Hepatocyte (in vitro differentiated cells): ENCODE measurements around the gene HCN2. TPM values are rescaled to one million over a fixed set of nuclear protein-coding genes. Genes with fewer than 3 reads are reported as not detected.
"Not testable (repeated sequence)": the region's sequence is repeated elsewhere in the genome, so short reads cannot be mapped to it uniquely, and the experiment has no call there.

Experiments used
- DNase-seq: peaks from one replicate; pipeline ENCODE4 v3.0.0-alpha.2; 2016; ENCODE audit warnings: low spot score
- H2AFZ ChIP-seq: fragments of 200-600 bp; sonication (generic); 2 replicates; pipeline ENCODE4 v1.6.0; 2016; ENCODE audit warnings: antibody characterized with exemption, mild to moderate bottlenecking
- H3K27ac ChIP-seq: fragments of 200-600 bp; sonication (generic); 2 replicates; pipeline ENCODE4 v1.5.1; 2016; ENCODE audit warnings: mild to moderate bottlenecking
- H3K27me3 ChIP-seq: fragments of 200-600 bp; sonication (generic); 2 replicates; pipeline ENCODE4 v1.6.1; 2016
- H3K36me3 ChIP-seq: fragments of 200-600 bp; sonication (generic); replicated peaks from 2 replicates; pipeline ENCODE4 v1.5.1; 2016; ENCODE audit warnings: low read depth; ENCODE audit not compliant: insufficient read depth
- H3K4me1 ChIP-seq: fragments of 200-600 bp; sonication (generic); 2 replicates; pipeline ENCODE4 v1.5.1; 2016; ENCODE audit warnings: mild to moderate bottlenecking, moderate library complexity; ENCODE audit not compliant: insufficient read depth
- H3K4me2 ChIP-seq: fragments of 200-600 bp; sonication (generic); 2 replicates; pipeline ENCODE4 v1.6.0; 2016
- H3K4me3 ChIP-seq: fragments of 200-600 bp; sonication (generic); 2 replicates; pipeline ENCODE4 v1.5.1; 2016; ENCODE audit warnings: mild to moderate bottlenecking
- H3K79me2 ChIP-seq: fragments of 200-600 bp; sonication (generic); 2 replicates; pipeline ENCODE4 v1.6.0; 2017; ENCODE audit warnings: mild to moderate bottlenecking
- H3K9me2 ChIP-seq: fragments of 200-600 bp; sonication (generic); replicated peaks from 2 replicates; pipeline ENCODE4 v1.6.0; 2017; ENCODE audit warnings: mild to moderate bottlenecking; ENCODE audit not compliant: insufficient read depth
- H3K9me3 ChIP-seq: fragments of 200-600 bp; sonication (generic); 2 replicates; pipeline ENCODE4 v1.5.1; 2016; ENCODE audit warnings: low read depth, mild to moderate bottlenecking
- H4K20me1 ChIP-seq: fragments of 200-600 bp; sonication (generic); 2 replicates; pipeline ENCODE4 v1.6.0; 2016; ENCODE audit warnings: mild to moderate bottlenecking; ENCODE audit not compliant: insufficient read depth, poor library complexity, severe bottlenecking
- EZH2 ChIP-seq: fragments of 200-600 bp; sonication (generic); IDR thresholded peaks from 2 replicates; pipeline ENCODE4 v1.6.1; 2016; ENCODE audit warnings: antibody characterized with exemption, mild to moderate bottlenecking, borderline replicate concordance
- EZH2phosphoT487 ChIP-seq: fragments of 200-600 bp; sonication (generic); IDR thresholded peaks from one replicate; pipeline ENCODE4 v1.6.1; 2018; ENCODE audit warnings: antibody characterized with exemption, mild to moderate bottlenecking, low read depth, moderate library complexity; ENCODE audit not compliant: unreplicated experiment, severe bottlenecking
- WGBS: methylation state at CpG from one replicate; pipeline ENCODE4 v1.1.6; 2016; ENCODE audit warnings: low lambda C conversion rate; ENCODE audit errors: missing lambda C conversion rate; 5-methylcytosine and 5-hydroxymethylcytosine counted together
- polyA plus RNA-seq: library from polyadenylated mRNA; unstranded; fragments of >200 nt; fragmentation: Nextera tagmentation; extraction: Ambion mirVana; gene quantifications from 2 replicates; pipeline ENCODE4 v1.2.1, GENCODE V29; 2016
- total RNA-seq: library from RNA; depleted of rRNA; stranded (reverse); fragments of >200 nt; gene quantifications from 2 replicates; pipeline ENCODE4 v1.2.3, GENCODE V29; 2014
- TF ChIP-seq, protein P1 (sequence below): fragments of 200-600 bp; sonication (generic); IDR thresholded peaks from 2 replicates; pipeline ENCODE4 v1.5.1; 2016; ENCODE audit warnings: antibody characterized with exemption, mild to moderate bottlenecking; ENCODE audit not compliant: poor library complexity

Gene HCN2
- total and polyA plus RNA-seq, 2 experiments from 2014 or later = 0.16 to 0.30 TPM

DNA sequence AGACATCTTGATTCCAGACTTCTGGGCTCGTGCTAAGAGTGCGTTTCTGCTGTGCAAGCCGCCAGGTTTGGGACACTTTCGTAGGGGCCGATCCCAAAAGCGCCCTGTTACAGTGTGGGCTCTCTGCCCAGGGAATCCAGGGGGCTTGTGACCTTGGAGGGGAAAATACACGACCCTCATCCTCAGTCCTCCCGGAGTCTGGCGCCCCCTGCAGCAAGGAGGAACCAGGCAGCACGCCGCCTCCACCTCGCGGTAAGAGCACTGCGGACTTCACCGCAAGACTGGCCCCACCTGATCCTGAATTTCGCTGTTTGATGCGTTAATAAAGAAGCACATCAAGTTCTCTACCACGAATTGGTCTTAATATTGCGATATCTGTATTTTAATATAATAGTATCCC, 38.5 kb downstream of the HCN2 start:
- Histone ChIP-seq H4K20me1 (no peaks in the 10 kb centered on the region), H3K36me3 (no peaks in the 10 kb centered on the region), H2AFZ (no peak overlapping the region), H3K27me3 (no peaks in the 10 kb centered on the region), H3K4me1 (peaks cover 6% of the 10 kb centered on the region), H3K79me2 (peaks cover 34% of the 10 kb centered on the region), H3K9me3 (no peaks in the 10 kb centered on the region), H3K9me2 (no peaks in the 10 kb centered on the region), H3K27ac (no peak overlapping the region), H3K4me3 (no peak overlapping the region), H3K4me2 (no peak overlapping the region)
- DNase-seq = no peak
- 83% methylated on average over 19 of the region's 19 CpGs for WGBS
- TF ChIP-seq, protein P1, sequence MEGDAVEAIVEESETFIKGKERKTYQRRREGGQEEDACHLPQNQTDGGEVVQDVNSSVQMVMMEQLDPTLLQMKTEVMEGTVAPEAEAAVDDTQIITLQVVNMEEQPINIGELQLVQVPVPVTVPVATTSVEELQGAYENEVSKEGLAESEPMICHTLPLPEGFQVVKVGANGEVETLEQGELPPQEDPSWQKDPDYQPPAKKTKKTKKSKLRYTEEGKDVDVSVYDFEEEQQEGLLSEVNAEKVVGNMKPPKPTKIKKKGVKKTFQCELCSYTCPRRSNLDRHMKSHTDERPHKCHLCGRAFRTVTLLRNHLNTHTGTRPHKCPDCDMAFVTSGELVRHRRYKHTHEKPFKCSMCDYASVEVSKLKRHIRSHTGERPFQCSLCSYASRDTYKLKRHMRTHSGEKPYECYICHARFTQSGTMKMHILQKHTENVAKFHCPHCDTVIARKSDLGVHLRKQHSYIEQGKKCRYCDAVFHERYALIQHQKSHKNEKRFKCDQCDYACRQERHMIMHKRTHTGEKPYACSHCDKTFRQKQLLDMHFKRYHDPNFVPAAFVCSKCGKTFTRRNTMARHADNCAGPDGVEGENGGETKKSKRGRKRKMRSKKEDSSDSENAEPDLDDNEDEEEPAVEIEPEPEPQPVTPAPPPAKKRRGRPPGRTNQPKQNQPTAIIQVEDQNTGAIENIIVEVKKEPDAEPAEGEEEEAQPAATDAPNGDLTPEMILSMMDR = peak; percentile 26
- TF ChIP-seq EZH2phosphoT487 = no peak

GRCh38 chr19:629515-629914, 39.8 kb downstream of the HCN2 start:
- H3K4me1 ChIP-seq = peaks cover 12% of the 10 kb centered on the region
- H2AFZ ChIP-seq, H3K4me2 ChIP-seq, H3K36me3 ChIP-seq, H3K9me2 ChIP-seq, H3K9me3 ChIP-seq, H3K4me3 ChIP-seq, H4K20me1 ChIP-seq, H3K27me3 ChIP-seq, DNase-seq, H3K27ac ChIP-seq: not testable (repeated sequence)
- 88% methylated on average over 25 of the region's 25 CpGs for whole genome bisulfite sequencing
- H3K79me2 ChIP-seq = peaks cover 39% of the 10 kb centered on the region

- Histone ChIP-seq H3K9me3 (no peaks in the 10 kb centered on the region), H3K27ac (no peak overlapping the region), H3K4me2 (no peak overlapping the region), H3K79me2 (peaks cover 44% of the 10 kb centered on the region), H3K9me2 (no peaks in the 10 kb centered on the region), H3K27me3 (no peaks in the 10 kb centered on the region), H3K36me3 (no peaks in the 10 kb centered on the region), H3K4me1 (peaks cover 12% of the 10 kb centered on the region), H4K20me1 (no peaks in the 10 kb centered on the region), H2AFZ (no peak overlapping the region), H3K4me3 (no peak overlapping the region)
- TF ChIP-seq EZH2 (no peak), EZH2phosphoT487 (no peak)
- TF ChIP-seq, protein P1 = no peak
- no peak for DNase-seq
- 93% methylated on average over 30 of the region's 30 CpGs for WGBS
These were observed 40.5 kb downstream of the HCN2 start for GRCh38 chr19:629961-630714.

DNA sequence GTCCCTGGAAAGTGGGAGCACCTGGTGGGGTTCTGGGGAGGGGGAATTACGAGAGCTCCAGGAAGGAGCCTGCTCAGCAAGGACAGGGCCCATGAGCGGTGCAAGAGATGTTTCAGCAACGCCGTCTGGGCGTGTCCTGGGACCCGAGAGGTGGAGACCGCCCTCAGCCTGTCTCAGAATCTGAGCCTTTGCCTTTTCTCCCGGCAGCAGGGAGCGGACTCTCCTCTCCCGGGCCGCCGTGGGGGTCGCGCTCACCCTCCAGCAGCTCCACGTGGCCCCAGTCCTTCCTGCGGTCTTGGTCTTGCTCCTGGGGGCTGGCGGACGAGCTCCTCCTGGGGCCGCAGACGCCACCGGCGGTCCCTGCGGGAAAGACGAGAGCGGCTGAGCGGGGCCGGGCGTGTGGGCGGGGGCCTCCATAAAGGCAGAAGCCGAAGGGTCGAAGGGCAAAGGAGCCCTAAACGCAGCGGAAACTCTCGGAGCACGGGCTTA, 42.9 kb downstream of the HCN2 start:
- TF ChIP-seq, protein P1 = no peak
- no peak for TF ChIP-seq EZH2phosphoT487
- TF ChIP-seq EZH2 = no peak
- H3K79me2 ChIP-seq = peaks cover 44% of the 10 kb centered on the region

More for the DNA sequence above, 42.9 kb downstream of the HCN2 start:
- H3K36me3 ChIP-seq = no peaks in the 10 kb centered on the region
- peak overlapping the region; percentile 92 for H3K4me3 ChIP-seq
- 2% methylated on average over 28 of the region's 35 CpGs for WGBS
- H3K4me1 ChIP-seq = peaks cover 12% of the 10 kb centered on the region
- DNase-seq = peak; percentile 75
- no peaks in the 10 kb centered on the region for H4K20me1 ChIP-seq
- no peaks in the 10 kb centered on the region for H3K9me3 ChIP-seq
- no peaks in the 10 kb centered on the region for H3K27me3 ChIP-seq
- H3K27ac ChIP-seq = peak overlapping the region; percentile 80
- no peaks in the 10 kb centered on the region for H3K9me2 ChIP-seq
- H2AFZ ChIP-seq = peak overlapping the region; percentile 57
- H3K4me2 ChIP-seq = peak overlapping the region; percentile 97
